ENCODE measurements around the gene PMM2. TPM values are rescaled to one million over a fixed set of nuclear protein-coding genes. Genes with fewer than 3 reads are reported as not detected.
"Not testable (repeated sequence)": the region's sequence is repeated elsewhere in the genome, so short reads cannot be mapped to it uniquely, and the experiment has no call there.

Gene PMM2
- total and polyA plus RNA-seq, 2 donors: 16.9 to 34.8 TPM

DNA sequence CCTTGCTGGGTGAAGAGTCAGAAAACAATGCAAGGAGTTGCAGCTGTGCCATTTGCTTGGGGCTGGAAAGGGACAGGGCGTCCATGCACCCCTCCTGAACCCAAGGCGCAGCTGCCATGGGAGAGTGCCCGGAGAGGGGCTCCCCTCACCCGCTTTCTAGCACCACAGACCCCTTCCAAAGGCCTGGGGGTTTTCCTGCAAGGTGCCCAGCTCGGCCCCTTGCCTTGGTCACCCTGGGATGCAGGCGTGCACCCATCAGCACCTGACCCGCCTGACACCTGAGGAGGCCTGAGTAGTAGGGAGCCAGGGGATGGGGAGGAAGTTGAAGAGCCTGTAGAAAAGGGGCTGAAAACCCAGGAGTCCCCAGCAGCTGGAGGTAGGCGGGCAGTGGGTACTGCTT, 30.5 kb upstream of the PMM2 start:
- no peaks in the 10 kb centered on the region for H3K36me3 ChIP-seq (ENCODE audit: insufficient read depth)
- WGBS: 97% methylated on average over 8 of the region's 8 CpGs
- no peak overlapping the region for H3K4me3 ChIP-seq (ENCODE audit: low read depth, low read length)
- no peaks in the 10 kb centered on the region for H3K4me1 ChIP-seq (ENCODE audit: insufficient read depth)
- H3K27ac ChIP-seq (ENCODE audit: low read depth): no peak overlapping the region
- DNase-seq (ENCODE audit: extremely low spot score): no peak

DNA sequence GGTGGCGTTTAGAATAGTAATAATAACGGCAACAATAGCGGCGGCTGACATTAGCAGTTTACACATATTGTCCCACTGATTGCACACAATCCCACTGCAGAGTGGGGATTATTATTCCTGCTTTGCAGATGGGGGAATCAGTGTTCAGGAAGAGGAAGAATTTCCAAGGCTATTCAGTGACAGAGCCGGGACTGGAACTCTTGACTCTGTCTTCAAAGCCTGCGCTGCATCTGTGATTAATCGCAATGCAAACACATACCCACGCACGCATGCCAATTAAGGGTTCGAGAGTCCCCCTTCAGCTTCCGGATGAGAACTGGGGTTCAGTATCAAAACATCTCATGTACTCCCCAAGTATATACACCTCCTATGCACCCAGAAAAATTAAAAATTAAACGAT, 29.4 kb upstream of the PMM2 start:
- Histone ChIP-seq H3K4me3 (ENCODE audit: low read depth, low read length) (no peak overlapping the region), H3K36me3 (ENCODE audit: insufficient read depth) (no peaks in the 10 kb centered on the region)
- 96% methylated on average over 12 of the region's 12 CpGs for WGBS

DNA sequence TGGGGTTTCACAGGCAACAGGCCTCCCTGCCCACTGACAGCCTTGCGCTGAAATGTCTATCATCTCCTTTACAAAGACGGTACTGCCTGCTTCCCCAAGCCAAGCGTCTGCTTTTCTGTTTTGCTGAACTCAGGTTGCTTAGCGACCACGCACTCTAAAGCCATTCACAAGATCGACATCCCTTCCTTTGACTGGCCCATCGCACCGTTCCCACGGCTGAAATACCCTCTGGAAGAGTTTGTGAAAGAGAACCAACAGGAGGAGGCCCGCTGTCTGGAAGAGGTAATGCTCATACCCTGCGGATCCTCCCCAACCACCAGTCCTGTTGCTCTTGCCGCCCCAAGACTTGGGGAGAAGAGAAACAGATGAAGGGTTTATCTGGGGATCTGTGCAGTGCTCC, 28.9 kb upstream of the PMM2 start:
- Histone ChIP-seq H3K4me1 (ENCODE audit: insufficient read depth) (no peaks in the 10 kb centered on the region), H3K4me3 (ENCODE audit: low read depth, low read length) (no peak overlapping the region), H3K27ac (ENCODE audit: low read depth) (no peak overlapping the region), H3K36me3 (ENCODE audit: insufficient read depth) (no peaks in the 10 kb centered on the region)
- 72% methylated on average over 12 of the region's 12 CpGs for WGBS
- DNase-seq (ENCODE audit: extremely low spot score): no peak

More for the DNA sequence above, 29.4 kb upstream of the PMM2 start:
- Histone ChIP-seq H3K4me1 (ENCODE audit: insufficient read depth) (no peaks in the 10 kb centered on the region), H3K27ac (ENCODE audit: low read depth) (no peak overlapping the region)
- no peak for DNase-seq (ENCODE audit: extremely low spot score)

DNA sequence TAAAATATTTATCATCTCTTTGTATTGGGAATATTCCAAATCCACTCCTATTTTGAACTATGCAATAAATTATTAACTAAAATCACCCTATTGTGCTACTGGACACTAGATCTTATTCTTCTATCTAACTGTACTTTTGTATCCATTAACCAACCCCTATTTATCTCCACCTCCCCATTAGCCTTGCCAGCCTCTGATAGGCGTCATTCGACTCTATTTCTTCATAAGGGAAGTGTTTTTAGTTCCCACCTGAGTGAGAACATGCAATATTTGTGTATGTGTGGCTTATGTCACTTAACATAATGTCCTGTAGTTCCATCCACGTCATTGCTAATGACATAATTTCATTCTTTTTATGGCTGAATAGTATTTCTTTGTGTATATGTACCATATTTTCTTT, 24.1 kb upstream of the PMM2 start:
- DNase-seq (ENCODE audit: extremely low spot score): no peak
- Histone ChIP-seq H3K36me3 (ENCODE audit: insufficient read depth) (peaks cover 5% of the 10 kb centered on the region), H3K4me1 (ENCODE audit: insufficient read depth) (no peaks in the 10 kb centered on the region), H3K27ac (ENCODE audit: low read depth) (no peak overlapping the region), H3K4me3 (ENCODE audit: low read depth, low read length) (no peak overlapping the region)
- WGBS: 77% methylated on average over 3 of the region's 3 CpGs

DNA sequence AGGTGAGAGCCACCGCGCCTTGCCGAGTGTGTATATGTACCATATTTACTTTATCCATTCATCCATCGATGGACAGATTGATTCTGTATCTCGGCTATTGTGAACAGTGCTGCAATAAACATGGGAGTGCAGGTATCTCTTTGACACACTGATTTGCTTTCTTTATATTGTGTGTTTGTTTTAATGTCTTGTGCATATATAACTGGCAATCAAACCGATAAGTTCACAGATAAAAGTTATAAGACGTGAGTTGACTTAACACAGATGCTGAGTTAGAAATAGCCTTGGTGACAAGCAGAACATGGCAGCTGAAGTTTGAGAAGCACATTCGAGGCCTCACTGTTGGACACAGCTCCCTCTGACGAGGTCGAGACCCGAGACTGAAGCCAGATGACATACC, 23.4 kb upstream of the PMM2 start:
- 88% methylated on average over 11 of the region's 11 CpGs for WGBS
- no peak for DNase-seq (ENCODE audit: extremely low spot score)
- Histone ChIP-seq H3K4me3 (ENCODE audit: low read depth, low read length) (no peak overlapping the region), H3K36me3 (ENCODE audit: insufficient read depth) (peaks cover 5% of the 10 kb centered on the region), H3K27ac (ENCODE audit: low read depth) (no peak overlapping the region), H3K4me1 (ENCODE audit: insufficient read depth) (no peaks in the 10 kb centered on the region)

DNA sequence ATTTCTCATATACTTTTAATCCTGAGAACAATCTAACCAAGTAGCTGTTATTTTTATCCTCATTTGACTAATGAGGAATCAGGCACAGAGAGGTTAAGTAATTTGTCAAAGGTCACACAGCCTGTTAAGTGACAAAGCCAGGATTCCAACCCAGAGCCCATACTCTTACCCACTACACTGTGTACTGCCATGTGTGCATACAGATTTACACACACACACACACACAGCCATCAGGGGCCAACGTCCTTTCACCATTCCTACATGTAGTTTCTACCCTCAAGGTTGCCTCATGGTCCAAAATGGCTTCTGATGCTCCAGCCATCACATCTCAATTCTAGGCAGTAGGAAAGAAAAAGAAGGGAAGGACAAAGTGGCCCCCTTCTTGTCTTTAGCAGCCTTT, 22.3 kb upstream of the PMM2 start:
- DNase-seq (ENCODE audit: extremely low spot score): no peak
- Histone ChIP-seq H3K27ac (ENCODE audit: low read depth) (no peak overlapping the region), H3K36me3 (ENCODE audit: insufficient read depth) (peaks cover 5% of the 10 kb centered on the region), H3K4me3 (ENCODE audit: low read depth, low read length) (no peak overlapping the region), H3K4me1 (ENCODE audit: insufficient read depth) (no peaks in the 10 kb centered on the region)
- WGBS: 88% methylated on average over 1 of the region's 1 CpG

DNA sequence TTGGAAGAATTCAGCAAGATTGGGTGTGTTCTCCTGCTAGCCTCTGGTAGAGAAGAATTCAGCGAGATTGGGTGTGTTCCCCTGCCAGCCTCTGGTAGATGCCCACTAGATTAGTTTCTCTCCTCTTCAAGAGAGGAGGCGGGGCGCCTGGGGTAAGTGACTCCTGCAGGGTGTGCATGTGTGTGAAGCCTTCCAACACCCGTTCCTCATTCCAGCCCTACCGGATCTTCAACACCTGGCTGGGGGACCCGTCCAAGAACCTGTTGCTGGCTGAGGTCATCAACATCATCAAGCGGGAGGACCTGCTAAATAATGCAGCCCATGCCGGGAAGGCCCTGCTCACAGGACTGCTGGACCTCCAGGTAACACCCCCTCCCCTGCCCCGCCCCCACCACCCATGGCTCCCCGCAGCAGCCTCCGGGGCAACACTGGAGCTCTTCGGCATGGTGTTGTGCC, 21.5 kb upstream of the PMM2 start:
- peaks cover 5% of the 10 kb centered on the region for H3K36me3 ChIP-seq (ENCODE audit: insufficient read depth)
- no peaks in the 10 kb centered on the region for H3K4me1 ChIP-seq (ENCODE audit: insufficient read depth)
- WGBS: 74% methylated on average over 12 of the region's 12 CpGs
- no peak overlapping the region for H3K27ac ChIP-seq (ENCODE audit: low read depth)
- no peak for DNase-seq (ENCODE audit: extremely low spot score)
- H3K4me3 ChIP-seq (ENCODE audit: low read depth, low read length): no peak overlapping the region

DNA sequence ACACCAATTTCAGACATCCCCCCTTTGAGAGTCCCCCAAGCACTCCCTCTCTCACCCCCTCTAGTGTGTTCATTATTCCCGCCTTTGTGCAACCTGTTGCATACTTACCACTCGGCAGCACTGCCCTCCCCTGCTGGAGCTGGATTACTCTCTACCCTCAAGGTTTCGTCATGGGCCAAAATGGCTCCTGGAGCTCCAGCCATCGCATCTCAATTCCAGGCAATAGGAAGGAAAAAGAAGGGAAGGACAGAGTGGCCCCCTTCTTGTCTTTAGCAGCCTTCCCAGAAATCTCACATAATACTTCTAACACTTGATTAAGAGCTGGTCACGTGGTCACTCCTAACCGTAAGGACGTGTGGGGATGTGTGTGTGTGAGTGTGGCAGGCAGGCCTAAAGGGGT, 20.4 kb upstream of the PMM2 start:
- H3K36me3 ChIP-seq (ENCODE audit: insufficient read depth): peaks cover 5% of the 10 kb centered on the region
- no peak for DNase-seq (ENCODE audit: extremely low spot score)
- no peak overlapping the region for H3K4me3 ChIP-seq (ENCODE audit: low read depth, low read length)
- H3K27ac ChIP-seq (ENCODE audit: low read depth): no peak overlapping the region
- 89% methylated on average over 7 of the region's 7 CpGs for WGBS
- H3K4me1 ChIP-seq (ENCODE audit: insufficient read depth): no peaks in the 10 kb centered on the region

DNA sequence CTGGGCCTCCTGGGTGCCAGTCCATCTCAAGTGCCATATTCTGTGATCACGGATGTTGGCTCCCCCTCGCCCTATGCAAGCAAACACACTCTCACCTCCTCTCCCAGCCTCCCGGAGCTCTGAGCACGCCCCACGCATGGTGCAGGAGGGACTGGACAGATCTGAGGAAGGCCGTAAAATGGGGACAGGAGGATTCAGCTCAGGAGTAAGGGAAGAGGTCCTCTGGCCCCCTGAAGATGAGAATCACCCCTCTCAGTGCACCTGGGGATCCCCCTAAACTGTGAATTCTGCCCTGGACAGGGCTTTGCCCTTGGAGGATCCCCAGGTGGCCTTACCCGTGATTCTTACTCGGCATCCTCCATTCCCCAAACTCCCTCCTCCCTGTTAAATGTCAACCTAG, 15.8 kb upstream of the PMM2 start:
- no peaks in the 10 kb centered on the region for H3K4me1 ChIP-seq (ENCODE audit: insufficient read depth)
- no peak for DNase-seq (ENCODE audit: extremely low spot score)
- no peak overlapping the region for H3K4me3 ChIP-seq (ENCODE audit: low read depth, low read length)
- no peak overlapping the region for H3K27ac ChIP-seq (ENCODE audit: low read depth)
- 92% methylated on average over 8 of the region's 8 CpGs for WGBS
- no peaks in the 10 kb centered on the region for H3K36me3 ChIP-seq (ENCODE audit: insufficient read depth)

DNA sequence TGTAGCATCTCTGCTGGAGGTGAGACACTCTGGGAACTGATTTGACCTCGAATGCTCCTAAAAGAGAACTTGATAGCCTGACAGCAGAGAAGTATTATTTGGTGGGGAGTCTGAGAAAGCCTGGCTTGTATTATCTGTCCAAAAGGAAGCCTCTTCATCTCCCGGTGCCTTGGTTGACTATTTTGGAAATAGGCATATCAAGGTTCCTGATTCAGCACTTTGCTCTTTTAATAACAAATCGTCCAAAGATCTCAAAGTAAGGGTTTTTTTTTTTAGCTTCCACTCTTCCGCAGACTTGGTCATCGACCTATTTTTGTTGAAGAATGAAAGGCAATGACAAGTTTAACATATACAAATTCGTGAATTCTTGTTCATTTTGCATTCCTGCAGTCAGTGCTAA, 15.0 kb upstream of the PMM2 start:
- Histone ChIP-seq H3K4me1 (ENCODE audit: insufficient read depth) (no peaks in the 10 kb centered on the region), H3K36me3 (ENCODE audit: insufficient read depth) (no peaks in the 10 kb centered on the region), H3K4me3 (ENCODE audit: low read depth, low read length) (no peak overlapping the region), H3K27ac (ENCODE audit: low read depth) (no peak overlapping the region)
- WGBS: 61% methylated on average over 6 of the region's 6 CpGs
- DNase-seq (ENCODE audit: extremely low spot score): no peak

DNA sequence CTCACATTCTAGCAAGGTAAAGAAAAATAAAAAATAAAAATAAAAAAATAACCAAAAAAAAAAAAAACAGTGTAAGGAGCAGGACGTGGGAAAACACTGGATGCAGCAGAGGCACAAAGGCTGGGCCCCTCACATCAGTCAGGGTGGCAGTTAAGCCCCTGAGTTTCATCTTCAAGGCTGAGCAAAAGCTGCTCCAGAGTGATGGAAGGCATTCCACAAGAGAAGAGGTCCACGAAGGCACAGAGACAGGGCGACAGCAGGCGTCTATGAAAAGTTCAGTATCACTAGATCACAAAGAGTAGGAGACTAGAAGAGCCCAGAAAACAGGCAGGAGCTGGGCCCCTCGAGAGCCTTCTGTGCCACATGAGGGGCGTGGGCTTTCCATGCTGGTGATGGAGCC, 12.2 kb upstream of the PMM2 start:
- no peak for DNase-seq (ENCODE audit: extremely low spot score)
- Histone ChIP-seq H3K36me3 (ENCODE audit: insufficient read depth) (no peaks in the 10 kb centered on the region), H3K27ac (ENCODE audit: low read depth) (no peak overlapping the region), H3K4me3 (ENCODE audit: low read depth, low read length) (no peak overlapping the region), H3K4me1 (ENCODE audit: insufficient read depth) (no peaks in the 10 kb centered on the region)
- 83% methylated on average over 6 of the region's 6 CpGs for WGBS

DNA sequence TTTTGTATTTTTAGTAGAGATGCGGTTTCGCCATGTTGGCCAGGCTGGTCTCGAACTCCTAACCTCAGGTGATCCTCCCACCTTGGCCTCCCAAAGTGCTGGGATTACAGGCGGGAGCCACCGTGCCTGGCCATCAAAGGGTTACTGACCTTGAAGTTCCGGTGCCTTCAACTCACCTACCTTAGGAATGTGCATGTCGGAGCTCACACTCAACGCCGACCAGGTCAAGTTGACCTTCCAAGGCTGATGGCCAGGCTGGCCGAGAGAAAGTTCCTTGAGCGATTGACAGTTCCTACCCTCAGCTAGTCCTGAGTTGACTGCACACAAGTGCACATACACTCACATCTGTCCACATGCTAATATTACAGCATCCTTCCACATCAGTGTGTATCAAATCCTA, 11.3 kb upstream of the PMM2 start:
- H3K27ac ChIP-seq (ENCODE audit: low read depth); DNase-seq (ENCODE audit: extremely low spot score); H3K36me3 ChIP-seq (ENCODE audit: insufficient read depth); H3K4me1 ChIP-seq (ENCODE audit: insufficient read depth); H3K4me3 ChIP-seq (ENCODE audit: low read depth, low read length): not testable (repeated sequence)
- WGBS: 83% methylated on average over 11 of the region's 11 CpGs

DNA sequence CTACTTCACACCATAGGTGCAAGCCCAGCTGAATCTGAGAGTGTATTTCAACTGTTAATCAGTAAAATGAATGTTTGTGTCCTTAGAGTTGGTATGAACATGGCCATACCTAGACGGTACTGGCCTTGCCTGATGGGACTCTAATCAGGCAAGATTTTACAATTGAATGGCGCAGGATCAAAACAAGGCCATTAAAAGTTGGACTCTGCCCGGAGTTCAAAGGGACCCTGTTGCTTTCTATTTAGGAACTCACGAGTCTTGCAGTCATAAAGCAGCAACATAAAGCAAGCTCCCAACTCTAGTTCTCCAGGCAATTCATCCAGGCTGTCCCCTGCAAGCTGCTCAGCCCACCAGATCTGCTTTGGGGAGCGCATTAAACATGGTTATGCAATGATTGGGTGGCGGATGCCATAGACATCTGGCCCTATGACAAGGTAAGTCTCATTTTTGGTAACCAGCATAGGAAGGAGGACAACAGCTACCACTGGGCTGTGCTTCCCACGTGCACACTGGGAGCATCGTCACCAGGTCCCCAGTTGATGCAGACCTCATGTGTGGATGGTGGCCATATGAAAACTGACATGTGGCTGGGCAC, 9.0 kb upstream of the PMM2 start:
- no peak for DNase-seq (ENCODE audit: extremely low spot score)
- 66% methylated on average over 8 of the region's 8 CpGs for whole genome bisulfite sequencing
- no peaks in the 10 kb centered on the region for H3K4me1 ChIP-seq (ENCODE audit: insufficient read depth)
- H3K36me3 ChIP-seq (ENCODE audit: insufficient read depth): no peaks in the 10 kb centered on the region
- H3K27ac ChIP-seq (ENCODE audit: low read depth): no peak overlapping the region
- no peak overlapping the region for H3K4me3 ChIP-seq (ENCODE audit: low read depth, low read length)

DNA sequence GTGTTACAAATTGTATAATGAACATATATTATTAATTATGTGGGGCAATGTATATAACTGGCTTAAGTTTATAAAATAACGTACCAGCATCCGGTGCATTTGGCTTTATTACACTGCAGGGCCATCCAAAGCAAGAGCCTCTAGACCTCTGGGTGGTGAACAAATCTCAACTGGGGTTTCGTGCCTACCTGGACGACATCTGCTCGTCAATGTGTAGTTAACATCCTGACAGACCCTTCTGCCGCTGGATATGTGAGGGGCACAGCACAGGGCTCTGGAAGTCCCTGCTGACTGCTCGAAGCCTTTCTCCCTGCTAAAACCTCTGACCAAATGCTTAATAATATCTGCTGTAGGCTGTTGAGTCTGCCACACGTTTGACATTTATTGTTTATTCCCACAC, 2.5 kb upstream of the PMM2 start:
- H3K4me3 ChIP-seq (ENCODE audit: low read depth, low read length): no peak overlapping the region

DNA sequence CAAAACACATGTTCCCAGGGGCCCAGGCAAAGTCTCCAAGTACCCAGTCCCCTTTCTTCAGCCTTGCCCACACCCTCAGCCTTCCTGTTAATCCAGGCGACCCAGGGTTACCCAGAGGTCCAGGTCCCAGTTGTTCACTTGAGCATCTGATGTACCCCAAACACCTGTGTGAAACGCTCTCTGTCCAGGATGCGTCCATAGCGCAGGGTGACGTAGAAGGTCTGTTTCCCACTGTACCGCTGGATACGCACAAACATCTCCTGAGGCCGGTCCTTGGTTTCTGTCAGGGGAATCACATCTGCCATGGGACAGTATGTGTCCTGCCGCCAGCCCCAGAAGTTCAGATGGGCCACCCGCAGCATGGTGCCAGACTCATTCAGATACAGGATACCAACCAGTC, 1.8 kb upstream of the PMM2 start:
- H3K36me3 ChIP-seq (ENCODE audit: insufficient read depth): no peaks in the 10 kb centered on the region
- H3K27ac ChIP-seq (ENCODE audit: low read depth): no peak overlapping the region
- no peak for DNase-seq (ENCODE audit: extremely low spot score)
- no peak overlapping the region for H3K4me3 ChIP-seq (ENCODE audit: low read depth, low read length)
- WGBS: 95% methylated on average over 10 of the region's 10 CpGs
- no peaks in the 10 kb centered on the region for H3K4me1 ChIP-seq (ENCODE audit: insufficient read depth)

More for the DNA sequence above, 2.5 kb upstream of the PMM2 start:
- Histone ChIP-seq H3K27ac (ENCODE audit: low read depth) (no peak overlapping the region), H3K4me1 (ENCODE audit: insufficient read depth) (no peaks in the 10 kb centered on the region), H3K36me3 (ENCODE audit: insufficient read depth) (no peaks in the 10 kb centered on the region)
- WGBS: 89% methylated on average over 8 of the region's 8 CpGs
- DNase-seq (ENCODE audit: extremely low spot score): no peak

Measured in urinary bladder (tissue), 4 donors.